ENCODE data around the gene PGGT1B. TPM values are rescaled to one million over a fixed set of nuclear protein-coding genes. Genes with fewer than 3 reads are reported as not detected.

Gene PGGT1B
- total RNA-seq, 2 experiments from 2014 or later = 37.7 to 38.3 TPM

DNA sequence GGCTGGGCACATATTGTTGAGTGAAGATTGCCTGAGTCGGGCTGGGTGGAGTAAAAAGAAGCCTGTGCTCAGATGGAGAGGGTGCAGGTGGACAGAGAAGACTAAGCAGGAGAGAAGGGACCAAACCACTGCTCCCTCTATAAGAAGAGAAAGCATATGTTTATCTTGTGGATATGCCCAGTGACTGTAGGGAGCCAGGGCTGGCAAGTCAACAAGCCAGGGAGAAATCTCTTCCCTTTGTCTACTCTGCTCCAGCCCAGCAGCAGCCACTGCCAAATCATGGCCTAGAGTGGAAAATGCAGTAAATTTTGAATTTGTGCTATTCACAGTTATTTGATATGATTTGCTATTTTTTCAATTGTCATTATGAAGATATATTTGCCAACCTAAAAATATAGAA is 59.7 kb downstream of the PGGT1B start:
- intact Hi-C loops (cut with micrococcal nuclease) = no loop called here
- Mint-ChIP-seq H3K9me3 (peaks cover 3% of the 10 kb centered on the region), H3K27me3 (no peaks in the 10 kb centered on the region), H3K4me3 (no peak overlapping the region), H3K36me3 (ENCODE audit: low read depth) (peaks cover 3% of the 10 kb centered on the region), H3K4me1 (ENCODE audit: low read depth) (no peaks in the 10 kb centered on the region), H3K27ac (no peak overlapping the region)
- ChIA-PET CTCF (interaction anchor here (1.5 kb wide), 1 partner anchor 11 kb away, joined by 3 read pairs; no protein-coding TSS in a partner anchor), POLR2A (no interaction called here)
- DNase-seq = no peak
- TF ChIP-seq, protein P1, sequence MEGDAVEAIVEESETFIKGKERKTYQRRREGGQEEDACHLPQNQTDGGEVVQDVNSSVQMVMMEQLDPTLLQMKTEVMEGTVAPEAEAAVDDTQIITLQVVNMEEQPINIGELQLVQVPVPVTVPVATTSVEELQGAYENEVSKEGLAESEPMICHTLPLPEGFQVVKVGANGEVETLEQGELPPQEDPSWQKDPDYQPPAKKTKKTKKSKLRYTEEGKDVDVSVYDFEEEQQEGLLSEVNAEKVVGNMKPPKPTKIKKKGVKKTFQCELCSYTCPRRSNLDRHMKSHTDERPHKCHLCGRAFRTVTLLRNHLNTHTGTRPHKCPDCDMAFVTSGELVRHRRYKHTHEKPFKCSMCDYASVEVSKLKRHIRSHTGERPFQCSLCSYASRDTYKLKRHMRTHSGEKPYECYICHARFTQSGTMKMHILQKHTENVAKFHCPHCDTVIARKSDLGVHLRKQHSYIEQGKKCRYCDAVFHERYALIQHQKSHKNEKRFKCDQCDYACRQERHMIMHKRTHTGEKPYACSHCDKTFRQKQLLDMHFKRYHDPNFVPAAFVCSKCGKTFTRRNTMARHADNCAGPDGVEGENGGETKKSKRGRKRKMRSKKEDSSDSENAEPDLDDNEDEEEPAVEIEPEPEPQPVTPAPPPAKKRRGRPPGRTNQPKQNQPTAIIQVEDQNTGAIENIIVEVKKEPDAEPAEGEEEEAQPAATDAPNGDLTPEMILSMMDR (IDR thresholded peaks at IDR 0.05) = no peak
- ATAC-seq = no peak

DNA sequence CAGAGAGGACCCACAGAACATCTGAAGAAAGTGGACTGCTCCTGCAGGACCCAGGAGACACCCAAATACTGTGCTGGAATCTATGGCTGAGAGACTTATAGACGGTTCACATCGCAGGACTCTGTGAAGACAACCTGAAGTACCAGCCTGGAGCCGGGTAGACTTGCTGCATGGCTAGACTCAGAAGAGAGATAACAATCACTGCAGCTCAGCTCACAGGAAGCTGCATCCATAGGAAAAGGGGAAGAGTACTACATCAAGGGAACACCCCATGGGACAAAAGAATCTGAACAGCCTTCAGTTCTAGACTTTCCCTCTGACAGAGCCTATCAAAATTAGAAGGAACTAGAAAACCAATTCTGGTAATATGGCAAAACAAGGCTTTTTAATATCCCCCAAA is 66.5 kb downstream of the PGGT1B start:
- H3K4me3 Mint-ChIP-seq = no peak overlapping the region
- H3K27ac Mint-ChIP-seq = no peak overlapping the region
- POLR2A ChIA-PET = no interaction called here
- no peak for DNase-seq
- H3K4me1 Mint-ChIP-seq (ENCODE audit: low read depth) = no peaks in the 10 kb centered on the region
- intact Hi-C loops (cut with micrococcal nuclease) = no loop called here
- H3K27me3 Mint-ChIP-seq = peaks cover 2% of the 10 kb centered on the region
- H3K9me3 Mint-ChIP-seq = peaks cover 3% of the 10 kb centered on the region
- TF ChIP-seq, protein P1 (IDR thresholded peaks at IDR 0.05) = no peak
- CTCF ChIA-PET = no interaction called here
- H3K36me3 Mint-ChIP-seq (ENCODE audit: low read depth) = no peaks in the 10 kb centered on the region
- no peak for ATAC-seq

DNA sequence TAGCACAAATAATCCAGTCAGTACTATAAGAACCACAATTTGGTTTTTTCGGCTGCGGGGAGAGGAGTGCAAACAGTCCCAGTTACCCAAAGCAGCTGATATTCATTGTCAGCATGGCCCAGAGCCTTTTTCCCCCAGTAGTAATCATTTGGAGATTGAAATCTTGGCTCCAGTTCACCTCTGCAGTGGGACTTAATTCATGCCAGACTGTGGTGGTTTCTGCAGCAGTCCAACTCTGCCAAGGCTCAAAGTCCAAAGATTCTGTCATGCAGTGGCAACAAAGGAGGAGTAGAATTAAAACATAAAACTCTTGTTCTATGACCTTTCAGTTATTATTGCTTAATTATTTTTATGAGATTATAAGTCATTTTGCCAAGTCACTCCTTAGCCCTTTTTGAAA is 68.0 kb downstream of the PGGT1B start:
- ChIA-PET CTCF (no interaction called here), POLR2A (no interaction called here)
- H3K27me3 Mint-ChIP-seq = peaks cover 2% of the 10 kb centered on the region
- no peaks in the 10 kb centered on the region for H3K4me1 Mint-ChIP-seq (ENCODE audit: low read depth)
- DNase-seq (no peak), ATAC-seq (no peak)
- no peaks in the 10 kb centered on the region for H3K36me3 Mint-ChIP-seq (ENCODE audit: low read depth)
- no peak overlapping the region for H3K4me3 Mint-ChIP-seq
- H3K27ac Mint-ChIP-seq = no peak overlapping the region
- intact Hi-C loops (cut with micrococcal nuclease) = no loop called here
- H3K9me3 Mint-ChIP-seq = no peaks in the 10 kb centered on the region
- TF ChIP-seq, protein P1 (IDR thresholded peaks at IDR 0.05) = no peak

DNA sequence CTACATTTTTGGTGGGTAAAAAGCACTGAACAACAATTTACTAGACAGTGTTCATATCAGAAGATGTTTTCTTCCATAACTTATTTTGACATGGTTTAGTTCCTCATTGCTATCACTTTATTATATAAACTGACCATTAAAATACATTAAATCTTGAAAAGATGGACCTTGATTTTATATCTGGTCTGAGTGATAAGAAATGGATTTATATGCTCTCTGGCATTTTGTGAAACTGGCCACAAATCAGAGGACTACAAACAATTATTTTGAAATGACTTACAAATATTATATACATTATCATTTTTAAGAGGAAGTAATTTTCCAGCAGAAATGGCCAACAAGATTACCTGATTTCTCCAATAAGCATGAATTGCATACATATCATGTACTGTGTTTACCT is 69.4 kb downstream of the PGGT1B start:
- CTCF ChIA-PET = interaction anchor here (0.6 to 0.8 kb wide), 2 partner anchors 10 to 14 kb away, joined by 3 read pairs; no protein-coding TSS in a partner anchor

DNA sequence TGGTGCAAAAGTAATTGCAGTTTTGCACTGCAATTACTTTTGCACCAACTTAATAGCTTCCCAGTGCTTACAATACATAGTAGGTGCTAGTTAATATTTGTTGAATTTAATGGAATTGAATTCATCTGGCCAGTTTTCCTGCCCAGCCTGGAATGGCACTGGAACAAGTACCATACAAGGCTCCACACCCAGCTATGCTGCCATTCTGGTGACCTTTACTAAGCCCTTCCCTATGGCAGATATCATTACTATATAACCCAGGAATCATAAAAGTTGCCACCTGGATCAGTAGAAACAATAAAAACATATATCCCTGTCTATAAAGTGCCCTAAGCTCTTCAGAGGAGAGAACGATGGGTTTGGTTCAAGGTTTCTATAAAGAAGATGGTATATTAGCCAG is 70.6 kb downstream of the PGGT1B start:
- Mint-ChIP-seq H3K27me3 (peaks cover 4% of the 10 kb centered on the region), H3K36me3 (ENCODE audit: low read depth) (no peaks in the 10 kb centered on the region), H3K27ac (no peak overlapping the region), H3K9me3 (no peaks in the 10 kb centered on the region), H3K4me3 (no peak overlapping the region), H3K4me1 (ENCODE audit: low read depth) (no peaks in the 10 kb centered on the region)
- ATAC-seq = no peak
- no peak for DNase-seq
- ChIA-PET CTCF (no interaction called here), POLR2A (no interaction called here)
- intact Hi-C loops (cut with micrococcal nuclease) = no loop called here
- TF ChIP-seq, protein P1 (IDR thresholded peaks at IDR 0.05) = no peak

More for the DNA sequence above, 69.4 kb downstream of the PGGT1B start:
- ATAC-seq (no peak), DNase-seq (no peak)
- POLR2A ChIA-PET = no interaction called here
- Mint-ChIP-seq H3K27ac (no peak overlapping the region), H3K4me1 (ENCODE audit: low read depth) (no peaks in the 10 kb centered on the region), H3K27me3 (peaks cover 2% of the 10 kb centered on the region), H3K4me3 (no peak overlapping the region), H3K36me3 (ENCODE audit: low read depth) (no peaks in the 10 kb centered on the region), H3K9me3 (no peaks in the 10 kb centered on the region)
- TF ChIP-seq, protein P1 (IDR thresholded peaks at IDR 0.05) = no peak
- intact Hi-C loops (cut with micrococcal nuclease) = no loop called here

Data from activated CD8-positive, alpha-beta T cell treated with anti-CD3 and anti-CD28 coated beads for 36 hours (primary cell).